ENCODE data around the gene PTPRN2. TPM values are rescaled to one million over a fixed set of nuclear protein-coding genes. Genes with fewer than 3 reads are reported as not detected.

Gene PTPRN2
- total RNA-seq, 4 donors from 2014 or later, result 2.0 to 9.5 (median 2.6) TPM

- ATAC-seq (ENCODE audit: low FRiP score), result no peak
- TF ChIP-seq CTCF (IDR thresholded peaks at IDR 0.05), result no peak
- DNase-seq (ENCODE audit: low spot score), result no peak
These were observed 453.9 kb downstream of the PTPRN2 start for GRCh38 chr7:158133515-158134271.

- ATAC-seq (ENCODE audit: low FRiP score) (no peak), DNase-seq (ENCODE audit: low spot score) (no peak)
- no peak for TF ChIP-seq CTCF (IDR thresholded peaks at IDR 0.05)
These were observed 454.6 kb downstream of the PTPRN2 start for GRCh38 chr7:158133057-158133456.

GRCh38 chr7:158130023-158130409, 457.6 kb downstream of the PTPRN2 start:
- ATAC-seq (ENCODE audit: low FRiP score), result no peak
- TF ChIP-seq CTCF (IDR thresholded peaks at IDR 0.05), result no peak

GRCh38 chr7:158129037-158130022, 458.3 kb downstream of the PTPRN2 start:
- no peak for DNase-seq (ENCODE audit: low spot score)
- TF ChIP-seq CTCF (IDR thresholded peaks at IDR 0.05), result no peak

More at GRCh38 chr7:158130023-158130409, 457.6 kb downstream of the PTPRN2 start:
- DNase-seq (ENCODE audit: low spot score), result no peak

GRCh38 chr7:158128572-158128971, 459.1 kb downstream of the PTPRN2 start:
- TF ChIP-seq CTCF (IDR thresholded peaks at IDR 0.05), result no peak
- no peak for DNase-seq (ENCODE audit: low spot score)
- ATAC-seq (ENCODE audit: low FRiP score), result no peak

More at GRCh38 chr7:158129037-158130022, 458.3 kb downstream of the PTPRN2 start:
- ATAC-seq (ENCODE audit: low FRiP score), result no peak

GRCh38 chr7:158127241-158127640, 460.4 kb downstream of the PTPRN2 start:
- DNase-seq (ENCODE audit: low spot score) (no peak), ATAC-seq (ENCODE audit: low FRiP score) (no peak)
- no peak for TF ChIP-seq CTCF (IDR thresholded peaks at IDR 0.05)

Data from omental fat pad (tissue), 4 donors.